HEK293T (cell line): ENCODE measurements around the gene PDE4B.

Experiments used
- CTCF ChIA-PET: fragments of 350-600 bp; formaldehyde crosslinking; extraction: SDS; loops from one replicate; lab custom pipeline; 2021; ENCODE audit warnings: antibody characterized with exemption, inconsistent platforms; lab: Yijun Ruan, JAX
- POLR2A ChIA-PET: fragments of 350-600 bp; formaldehyde crosslinking; extraction: SDS; loops from one replicate; lab custom pipeline; 2020; ENCODE audit warnings: antibody characterized with exemption, inconsistent platforms; lab: Yijun Ruan, JAX
- DNase-seq: peaks from one replicate; pipeline ENCODE4 v3.0.0; 2012; ENCODE audit warnings: mixed read lengths; ENCODE audit errors: extremely low spot score
- ARNT ChIP-seq: fragments of 450-650 bp; IDR thresholded peaks from 2 replicates; pipeline ENCODE4 v1.6.1; 2017; ENCODE audit warnings: mild to moderate bottlenecking
- BHLHE40 ChIP-seq: fragments of 450-650 bp; IDR thresholded peaks from 2 replicates; pipeline ENCODE4 v1.6.1; 2016; ENCODE audit warnings: mild to moderate bottlenecking, moderate library complexity, borderline replicate concordance
- CTBP1 ChIP-seq: fragments of 450-650 bp; IDR thresholded peaks from 2 replicates; pipeline ENCODE4 v1.6.1; 2016; ENCODE audit warnings: borderline replicate concordance
- ELF4 ChIP-seq: fragments of 450-650 bp; IDR thresholded peaks from 2 replicates; pipeline ENCODE4 v1.6.1; 2017; ENCODE audit warnings: antibody characterized with exemption
- FOXA1 ChIP-seq: fragments of 450-650 bp; IDR thresholded peaks from 2 replicates; pipeline ENCODE4 v1.6.1; 2016; ENCODE audit warnings: mild to moderate bottlenecking
- FOXK2 ChIP-seq: fragments of 450-650 bp; IDR thresholded peaks from 2 replicates; pipeline ENCODE4 v1.6.1; 2016; ENCODE audit warnings: mild to moderate bottlenecking
- FOXM1 ChIP-seq: fragments of 450-650 bp; IDR thresholded peaks from 2 replicates; pipeline ENCODE4 v1.6.1; 2017; ENCODE audit warnings: mild to moderate bottlenecking, borderline replicate concordance
- HDGF ChIP-seq: fragments of 450-650 bp; IDR thresholded peaks from 2 replicates; pipeline ENCODE4 v1.6.1; 2017; ENCODE audit warnings: antibody characterized with exemption, borderline replicate concordance
- L3MBTL2 ChIP-seq: fragments of 450-650 bp; conservative IDR thresholded peaks from 2 replicates; pipeline ENCODE4 v1.6.1; 2016; ENCODE audit warnings: mild to moderate bottlenecking
- LEF1 ChIP-seq: fragments of 450-650 bp; IDR thresholded peaks from 2 replicates; pipeline ENCODE4 v1.6.1; 2017; ENCODE audit warnings: mild to moderate bottlenecking, borderline replicate concordance
- NFRKB ChIP-seq: fragments of 450-650 bp; IDR thresholded peaks from 2 replicates; pipeline ENCODE4 v1.6.1; 2016; ENCODE audit warnings: mild to moderate bottlenecking, moderate library complexity
- PKNOX1 ChIP-seq: fragments of 450-650 bp; IDR thresholded peaks from 2 replicates; pipeline ENCODE4 v1.6.1; 2016
- SP1 ChIP-seq: fragments of 450-650 bp; IDR thresholded peaks from 2 replicates; pipeline ENCODE4 v1.6.1; 2017
- SUZ12 ChIP-seq: fragments of 450-650 bp; IDR thresholded peaks from 2 replicates; pipeline ENCODE4 v1.6.1; 2016; ENCODE audit warnings: mild to moderate bottlenecking
- TARDBP ChIP-seq: fragments of 450-650 bp; IDR thresholded peaks from 2 replicates; pipeline ENCODE4 v1.6.1; 2016
- ZNF384 ChIP-seq: fragments of 450-650 bp; IDR thresholded peaks from 2 replicates; pipeline ENCODE4 v1.6.1; 2016

Gene PDE4B

GRCh38 chr1:65955071-65955470, 162.4 kb downstream of the PDE4B start:
- ChIA-PET CTCF (interaction anchor here (3.6 kb wide), 1 partner anchor 287 kb away, joined by 22 read pairs; no protein-coding TSS in a partner anchor), POLR2A (no interaction called here)
- no peak for DNase-seq
- TF ChIP-seq HDGF (no peak), LEF1 (no peak), TARDBP (no peak), BHLHE40 (no peak)

- ChIA-PET POLR2A (no interaction called here), CTCF (interaction anchor here (0.6 to 3.6 kb wide), 3 partner anchors 229 to 487 kb away, joined by 6 to 22 read pairs (median 8); no protein-coding TSS in a partner anchor)
- DNase-seq: no peak
- TF ChIP-seq ELF4 (no peak), HDGF (no peak), FOXA1 (no peak), ZNF384 (no peak), SUZ12 (no peak), CTBP1 (no peak), ARNT (no peak), LEF1 (no peak), TARDBP (no peak), L3MBTL2 (no peak), NFRKB (no peak), PKNOX1 (no peak), SP1 (no peak), FOXK2 (no peak), BHLHE40 (no peak)
These were observed 162.8 kb downstream of the PDE4B start for GRCh38 chr1:65955503-65955902.

GRCh38 chr1:65958561-65959350, 166.1 kb downstream of the PDE4B start:
- ChIA-PET POLR2A (no interaction called here), CTCF (interaction anchor here (0.7 to 5.9 kb wide), 6 partner anchors 283 to 717 kb away, joined by 3 to 47 read pairs (median 4); no protein-coding TSS in a partner anchor)
- TF ChIP-seq ZNF384: no peak
- no peak for TF ChIP-seq ELF4
- no peak for TF ChIP-seq NFRKB
- TF ChIP-seq ARNT: no peak
- TF ChIP-seq TARDBP: no peak
- no peak for TF ChIP-seq L3MBTL2
- no peak for TF ChIP-seq FOXK2
- no peak for TF ChIP-seq CTBP1
- no peak for TF ChIP-seq LEF1
- TF ChIP-seq SUZ12: no peak
- no peak; the same call in 1 of the 2 replicates for TF ChIP-seq FOXM1
- no peak for TF ChIP-seq SP1
- TF ChIP-seq HDGF: no peak
- TF ChIP-seq BHLHE40: no peak
- TF ChIP-seq FOXA1: no peak
- peak; percentile 63 for DNase-seq

GRCh38 chr1:65959896-65960567, 167.3 kb downstream of the PDE4B start:
- CTCF ChIA-PET: interaction anchor here (0.5 to 5.9 kb wide), 11 partner anchors 11 to 612 kb away, joined by 3 to 47 read pairs (median 3); no protein-coding TSS in a partner anchor
- no peak for TF ChIP-seq FOXA1
- TF ChIP-seq ARNT: no peak
- no peak for TF ChIP-seq LEF1
- no peak for TF ChIP-seq NFRKB
- TF ChIP-seq ELF4: no peak
- no peak for TF ChIP-seq SP1
- TF ChIP-seq CTBP1: no peak
- no peak for TF ChIP-seq FOXK2
- TF ChIP-seq PKNOX1: no peak
- TF ChIP-seq L3MBTL2: no peak
- TF ChIP-seq BHLHE40: no peak
- TF ChIP-seq TARDBP: no peak
- TF ChIP-seq FOXM1: no peak
- TF ChIP-seq ZNF384: no peak
- no peak for TF ChIP-seq SUZ12
- TF ChIP-seq HDGF: no peak
- POLR2A ChIA-PET: no interaction called here
- DNase-seq: no peak

- 0 out of 2 replicates have a peak, but pooled peaks have one; percentile 39 for TF ChIP-seq PKNOX1
- TF ChIP-seq FOXK2: no peak
- ChIA-PET CTCF (interaction anchor here (5.9 kb wide), 1 partner anchor 279 kb away, joined by 47 read pairs; no protein-coding TSS in a partner anchor), POLR2A (no interaction called here)
- no peak for DNase-seq
These were observed 170.6 kb downstream of the PDE4B start for GRCh38 chr1:65963156-65963888.
